ENCODE results near the gene TNIK.

TNIK gene

DNA sequence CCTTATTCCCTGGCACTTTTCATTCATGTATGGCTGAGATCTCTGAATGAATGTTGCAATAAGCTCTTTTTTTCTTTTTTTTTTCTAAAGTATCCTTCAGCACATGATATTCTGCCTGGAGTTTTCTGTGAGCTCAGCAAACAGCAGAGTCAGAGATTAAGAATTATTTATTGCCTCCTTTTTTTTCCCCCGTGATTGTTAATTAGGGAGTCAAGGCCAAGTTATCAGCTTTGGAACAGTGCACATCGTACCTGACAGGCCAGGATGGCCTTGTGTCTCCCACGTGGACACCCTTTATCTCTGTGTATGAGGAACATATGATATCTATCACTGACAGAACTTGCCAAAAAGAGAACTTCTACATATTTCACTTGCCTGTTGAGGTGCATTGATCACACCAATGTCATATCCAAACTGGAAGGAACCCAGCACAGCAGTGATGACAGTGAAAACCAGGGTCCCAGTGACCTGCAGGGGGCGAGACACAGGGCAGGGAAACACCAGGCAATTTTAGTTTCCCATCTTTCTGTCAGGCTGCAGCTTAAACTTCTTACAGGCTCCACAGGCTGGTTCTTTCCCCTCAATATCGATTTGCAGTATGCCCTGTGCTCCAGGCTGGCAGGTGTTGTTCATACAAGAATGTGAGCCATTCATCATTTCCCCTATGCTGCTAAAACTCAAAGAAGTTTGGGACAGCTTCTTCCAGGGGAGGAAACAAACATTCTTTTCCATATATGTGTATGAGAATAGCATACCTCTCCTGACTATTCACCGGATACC, 441.9 kb downstream of the TNIK start:
- DNase-seq, result peak in 1 of 5 experiments; percentile 6

- DNase-seq, result no peak
Measured at GRCh38 chr3:171013822-171014748, 446.1 kb downstream of the TNIK start.

GRCh38 chr3:171011873-171012336, 448.3 kb downstream of the TNIK start:
- no peak for DNase-seq
